HFFc6 (cell line): ENCODE measurements around the gene KRTAP10-9. TPM values are rescaled to one million over a fixed set of nuclear protein-coding genes. Genes with fewer than 3 reads are reported as not detected.
"Not testable (repeated sequence)": the region's sequence is repeated elsewhere in the genome, so short reads cannot be mapped to it uniquely, and the experiment has no call there.

Experiments
- DNase-seq: peaks from one replicate; pipeline ENCODE4 v3.0.0-alpha.2; 2018
- H3K27ac Mint-ChIP-seq: 2 replicates; pipeline ENCODE4 v1.8.0; 2020; ENCODE audit warnings: mild to moderate bottlenecking, mixed read lengths
- H3K27me3 Mint-ChIP-seq: 2 replicates; pipeline ENCODE4 v1.8.0; 2021; ENCODE audit warnings: mild to moderate bottlenecking, moderate library complexity, mixed read lengths; ENCODE audit not compliant: insufficient read depth
- H3K36me3 Mint-ChIP-seq: 2 replicates; pipeline ENCODE4 v1.8.0; 2021; ENCODE audit warnings: low read depth, mixed read lengths
- H3K4me1 Mint-ChIP-seq: 2 replicates; pipeline ENCODE4 v1.8.0; 2020; ENCODE audit warnings: low read depth, mixed read lengths
- H3K4me3 Mint-ChIP-seq: 2 replicates; pipeline ENCODE4 v1.8.0; 2020; ENCODE audit warnings: mild to moderate bottlenecking, moderate library complexity, mixed read lengths
- H3K9me3 Mint-ChIP-seq: 2 replicates; pipeline ENCODE4 v1.8.0; 2020; ENCODE audit warnings: mild to moderate bottlenecking, mixed read lengths
- total RNA-seq, 6 experiments: library from RNA; stranded (reverse); fragmentation: NEBNext Ultra II Directional; extraction: Animal tissue kit (Norgen Biotek cat#: 25700); gene quantifications; 2 replicates in 1 of 6; 3 replicates in 5 of 6; pipeline ENCODE4 v1.2.3, GENCODE V29; 2021
- TF ChIP-seq, protein P1 (sequence below): fragments of 200-600 bp; sonication (generic); IDR thresholded peaks from 2 replicates; pipeline ENCODE4 v1.5.0; 2021; ENCODE audit warnings: antibody characterized with exemption, mild to moderate bottlenecking

KRTAP10-9 gene
- total RNA-seq, 6 experiments from 2014 or later, result not detected

DNA sequence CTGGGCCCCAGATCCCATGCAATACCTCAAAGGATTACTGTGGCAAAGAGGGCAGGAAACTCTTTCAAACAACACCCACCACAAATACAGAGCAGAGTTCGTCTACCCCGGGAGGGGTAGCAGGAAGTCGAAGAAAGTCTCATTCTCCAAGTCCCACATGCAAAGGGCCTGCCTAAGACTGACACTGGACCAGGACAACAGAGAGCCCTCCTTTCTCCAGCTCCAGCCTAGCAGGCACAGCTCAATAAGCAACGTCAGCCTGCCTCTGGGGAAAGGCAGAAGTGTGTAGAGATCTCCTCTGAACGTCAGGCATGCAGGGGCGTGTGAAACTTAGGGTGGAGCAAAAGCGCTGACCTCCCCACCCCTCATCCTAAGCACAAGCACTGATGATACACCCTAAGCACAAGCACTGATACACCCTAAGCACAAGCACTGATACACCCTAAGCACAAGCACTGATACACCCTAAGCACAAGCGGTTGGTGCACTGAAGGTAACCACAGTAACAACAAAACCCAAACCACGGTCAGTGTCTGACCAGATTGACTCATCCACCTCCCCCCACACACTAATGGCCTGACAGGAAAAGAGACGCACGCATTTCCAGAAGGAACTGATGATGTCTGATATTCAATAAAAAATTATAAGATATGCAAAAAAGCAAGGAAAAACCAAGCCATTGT lies 32.2 kb downstream of the KRTAP10-9 start:
- DNase-seq, result no peak
- H3K27ac Mint-ChIP-seq, result no peak overlapping the region

DNA sequence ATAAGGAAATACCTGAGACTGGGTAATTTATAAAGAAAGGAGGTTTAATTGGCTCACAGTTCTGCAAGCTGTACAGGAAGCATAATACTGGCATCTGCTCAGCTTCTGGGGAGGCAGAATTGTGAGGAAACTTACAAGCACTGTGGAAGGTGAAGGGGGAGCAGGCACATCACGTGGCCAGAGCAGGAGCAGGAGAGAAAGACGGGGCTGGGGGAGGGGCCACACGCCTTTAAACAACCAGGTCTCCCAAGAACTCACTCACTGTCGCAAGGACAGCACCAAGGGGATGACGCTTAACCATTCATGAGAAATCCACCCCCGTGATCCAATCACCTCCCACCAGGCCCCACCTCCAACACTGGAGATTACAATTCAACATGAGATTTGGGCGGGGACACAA lies 34.7 kb downstream of the KRTAP10-9 start:
- H3K9me3 Mint-ChIP-seq, result peaks cover 24% of the 10 kb centered on the region; the same call in 1 of the 2 replicates
- not testable (repeated sequence) for H3K4me3 Mint-ChIP-seq, H3K27me3 Mint-ChIP-seq, DNase-seq, H3K36me3 Mint-ChIP-seq, H3K27ac Mint-ChIP-seq, H3K4me1 Mint-ChIP-seq

More for the DNA sequence above, 32.2 kb downstream of the KRTAP10-9 start:
- peaks cover 24% of the 10 kb centered on the region; the same call in 1 of the 2 replicates for H3K9me3 Mint-ChIP-seq
- no peaks in the 10 kb centered on the region for H3K4me1 Mint-ChIP-seq
- H3K27me3 Mint-ChIP-seq, result peaks cover 15% of the 10 kb centered on the region
- H3K36me3 Mint-ChIP-seq, result no peaks in the 10 kb centered on the region
- TF ChIP-seq, protein P1, sequence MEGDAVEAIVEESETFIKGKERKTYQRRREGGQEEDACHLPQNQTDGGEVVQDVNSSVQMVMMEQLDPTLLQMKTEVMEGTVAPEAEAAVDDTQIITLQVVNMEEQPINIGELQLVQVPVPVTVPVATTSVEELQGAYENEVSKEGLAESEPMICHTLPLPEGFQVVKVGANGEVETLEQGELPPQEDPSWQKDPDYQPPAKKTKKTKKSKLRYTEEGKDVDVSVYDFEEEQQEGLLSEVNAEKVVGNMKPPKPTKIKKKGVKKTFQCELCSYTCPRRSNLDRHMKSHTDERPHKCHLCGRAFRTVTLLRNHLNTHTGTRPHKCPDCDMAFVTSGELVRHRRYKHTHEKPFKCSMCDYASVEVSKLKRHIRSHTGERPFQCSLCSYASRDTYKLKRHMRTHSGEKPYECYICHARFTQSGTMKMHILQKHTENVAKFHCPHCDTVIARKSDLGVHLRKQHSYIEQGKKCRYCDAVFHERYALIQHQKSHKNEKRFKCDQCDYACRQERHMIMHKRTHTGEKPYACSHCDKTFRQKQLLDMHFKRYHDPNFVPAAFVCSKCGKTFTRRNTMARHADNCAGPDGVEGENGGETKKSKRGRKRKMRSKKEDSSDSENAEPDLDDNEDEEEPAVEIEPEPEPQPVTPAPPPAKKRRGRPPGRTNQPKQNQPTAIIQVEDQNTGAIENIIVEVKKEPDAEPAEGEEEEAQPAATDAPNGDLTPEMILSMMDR, result no peak
- H3K4me3 Mint-ChIP-seq, result no peak overlapping the region

DNA sequence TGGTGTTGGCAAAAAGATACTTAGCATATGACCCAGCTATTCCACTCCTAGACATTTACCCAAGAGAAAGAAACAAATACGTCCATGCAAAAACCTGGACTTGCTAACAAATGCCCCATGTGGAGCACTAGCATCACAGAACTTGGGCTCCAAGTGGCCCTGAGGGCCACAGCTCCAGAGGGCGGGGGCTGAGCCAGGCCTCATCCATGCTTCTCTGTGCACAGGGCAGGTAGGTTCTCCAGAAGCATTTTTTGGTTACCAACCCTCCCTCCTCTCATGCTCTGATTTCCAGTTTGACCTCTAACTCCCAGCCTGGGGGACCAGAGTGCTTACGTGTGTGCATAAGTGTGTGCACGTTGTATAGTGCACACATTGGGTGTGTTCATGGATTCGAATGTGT lies 37.8 kb downstream of the KRTAP10-9 start:
- Mint-ChIP-seq H3K27me3 (no peaks in the 10 kb centered on the region; the same call in 1 of the 2 replicates), H3K36me3 (no peaks in the 10 kb centered on the region), H3K9me3 (peaks cover 17% of the 10 kb centered on the region; the same call in 1 of the 2 replicates), H3K4me3 (no peak overlapping the region), H3K4me1 (no peaks in the 10 kb centered on the region), H3K27ac (no peak overlapping the region)
- TF ChIP-seq, protein P1, result no peak
- no peak for DNase-seq

DNA sequence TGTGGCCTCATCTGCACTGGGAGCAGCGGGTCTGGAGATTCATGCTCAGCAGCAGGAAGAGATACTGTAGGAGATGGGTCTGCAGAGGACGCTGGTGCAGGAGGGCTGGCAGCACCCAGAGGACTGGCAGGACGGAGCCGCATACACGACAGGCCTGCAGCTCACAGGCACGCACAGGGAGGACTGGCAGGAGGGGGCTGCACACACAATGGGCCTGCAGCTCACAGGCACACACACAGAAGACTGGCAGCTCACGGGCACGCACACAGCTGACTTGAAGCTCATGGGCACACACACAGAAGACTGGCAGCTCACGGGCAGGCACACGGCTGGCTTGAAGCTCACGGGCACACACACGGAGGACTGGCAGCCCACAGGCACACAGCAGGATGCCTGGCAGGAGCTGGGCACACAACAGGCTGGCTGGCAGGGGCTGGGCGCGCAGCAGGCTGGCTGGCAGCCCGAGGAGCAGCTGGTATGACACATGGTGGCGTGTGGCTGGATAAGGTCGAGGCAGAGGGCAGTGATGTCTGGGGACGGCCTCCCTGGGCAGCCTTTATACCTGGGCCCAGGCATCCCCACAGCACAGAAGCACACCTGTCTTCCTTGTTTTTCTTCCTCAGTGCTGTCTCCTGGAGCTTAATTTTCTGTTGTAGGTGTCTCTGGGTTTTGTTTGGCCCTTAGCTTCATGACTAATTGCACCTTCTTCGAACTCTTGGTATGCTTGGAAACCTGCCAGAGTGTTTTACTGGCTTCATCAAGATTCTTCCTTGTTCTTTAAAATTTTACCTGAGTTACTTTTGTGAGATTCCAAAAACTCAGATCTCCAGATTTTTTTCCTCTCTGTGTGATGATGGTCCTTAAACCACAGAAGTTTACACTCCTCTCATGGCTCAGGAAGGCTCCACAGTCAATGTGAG lies 39.8 kb downstream of the KRTAP10-9 start, which contains the start of gene KRTAP12-2:
TSS of gene KRTAP12-2 (minus strand) at position 527 of the 920 bp plus-strand sequence. CDS start at position 486, 41 bp downstream.
- no peak for DNase-seq
- H3K4me1 Mint-ChIP-seq, result no peaks in the 10 kb centered on the region

DNA sequence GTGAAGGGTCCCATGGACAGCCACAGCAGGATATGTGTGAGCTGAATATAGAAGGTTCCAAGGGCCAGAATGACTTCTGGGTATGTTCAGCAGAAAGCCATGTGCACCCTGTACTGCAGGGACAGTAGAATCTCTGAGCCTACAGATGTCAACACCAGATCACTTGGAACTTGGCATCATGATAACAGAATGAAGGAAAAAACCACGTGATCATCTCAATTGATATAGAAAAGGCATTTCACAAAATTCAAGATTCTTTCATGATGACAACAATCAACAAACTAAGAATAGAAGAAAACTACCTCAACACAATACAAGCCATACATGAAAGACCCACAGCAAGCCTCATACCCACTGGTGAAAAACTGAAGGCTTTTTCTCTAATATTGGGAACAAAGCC lies 40.7 kb downstream of the KRTAP10-9 start:
- no peaks in the 10 kb centered on the region for H3K36me3 Mint-ChIP-seq
- H3K9me3 Mint-ChIP-seq, result peaks cover 14% of the 10 kb centered on the region; the same call in 1 of the 2 replicates
- TF ChIP-seq, protein P1, result no peak
- no peaks in the 10 kb centered on the region for H3K4me1 Mint-ChIP-seq
- no peak overlapping the region for H3K27ac Mint-ChIP-seq
- H3K4me3 Mint-ChIP-seq, result no peak overlapping the region
- peaks cover 2% of the 10 kb centered on the region for H3K27me3 Mint-ChIP-seq
- DNase-seq, result no peak

More for the DNA sequence above, 39.8 kb downstream of the KRTAP10-9 start, which contains the start of gene KRTAP12-2:
- H3K9me3 Mint-ChIP-seq, result peaks cover 13% of the 10 kb centered on the region; the same call in 1 of the 2 replicates
- H3K4me3 Mint-ChIP-seq, result no peak within 1 kb of the TSS
- no peaks in the 10 kb centered on the region for H3K36me3 Mint-ChIP-seq
- H3K27me3 Mint-ChIP-seq, result peaks cover 2% of the 10 kb centered on the region
- TF ChIP-seq, protein P1, result no peak
- no peak within 1 kb of the TSS for H3K27ac Mint-ChIP-seq
